ENCODE measurements around the gene EFCAB8. TPM values are rescaled to one million over a fixed set of nuclear protein-coding genes. Genes with fewer than 3 reads are reported as not detected.

The EFCAB8 gene
- total RNA-seq, 6 experiments from 2014 or later: 0.17 to 0.22 (median 0.20) TPM; not detected in 2

GRCh38 chr20:32965115-32965514 lies 106.4 kb downstream of the EFCAB8 start:
- H3K36me3 ChIP-seq: no peaks in the 10 kb centered on the region
- 78% methylated on average over 8 of the region's 8 CpGs for WGBS (ENCODE audit: insufficient coverage, low coverage, low lambda C conversion rate, missing lambda C conversion rate)
- DNase-seq (peak in 1 of 3 donors; percentile 10), ATAC-seq (no peak)
- TF ChIP-seq POLR2A (IDR thresholded peaks at IDR 0.05) (no peak), CTCF (IDR thresholded peaks at IDR 0.05) (no peak)
- H3K27ac ChIP-seq: no peak overlapping the region
- H3K27me3 ChIP-seq: no peaks in the 10 kb centered on the region
- H3K4me1 ChIP-seq: no peaks in the 10 kb centered on the region
- no peak overlapping the region for H3K4me3 ChIP-seq
- no peaks in the 10 kb centered on the region for H3K9me3 ChIP-seq
- intact Hi-C loops (cut with DNase I): no loop called here

GRCh38 chr20:32965581-32966373 lies 107.1 kb downstream of the EFCAB8 start:
- 64% methylated on average over 4 of the region's 12 CpGs for WGBS (ENCODE audit: insufficient coverage, low coverage, low lambda C conversion rate, missing lambda C conversion rate)
- intact Hi-C loops (cut with DNase I): no loop called here
- Histone ChIP-seq H3K27ac (no peak overlapping the region), H3K27me3 (no peaks in the 10 kb centered on the region), H3K4me1 (no peaks in the 10 kb centered on the region), H3K4me3 (no peak overlapping the region), H3K36me3 (no peaks in the 10 kb centered on the region), H3K9me3 (no peaks in the 10 kb centered on the region)
- ATAC-seq: no peak
- no peak for TF ChIP-seq POLR2A (IDR thresholded peaks at IDR 0.05)
- no peak for TF ChIP-seq CTCF (IDR thresholded peaks at IDR 0.05)
- DNase-seq: peak in 1 of 3 donors; percentile 39

- 84% methylated on average over 3 of the region's 4 CpGs for WGBS (ENCODE audit: insufficient coverage, low coverage, low lambda C conversion rate, missing lambda C conversion rate)
- intact Hi-C loops (cut with DNase I): no loop called here
- H3K4me1 ChIP-seq: no peaks in the 10 kb centered on the region
- H3K4me3 ChIP-seq: no peak overlapping the region
- H3K27me3 ChIP-seq: no peaks in the 10 kb centered on the region
- TF ChIP-seq CTCF (IDR thresholded peaks at IDR 0.05) (no peak), POLR2A (IDR thresholded peaks at IDR 0.05) (no peak)
- H3K27ac ChIP-seq: no peak overlapping the region
- H3K36me3 ChIP-seq: no peaks in the 10 kb centered on the region
- no peaks in the 10 kb centered on the region for H3K9me3 ChIP-seq
- ATAC-seq: no peak
- no peak for DNase-seq
Measured at GRCh38 chr20:32966382-32966781, 107.7 kb downstream of the EFCAB8 start.

GRCh38 chr20:32966881-32967781 lies 108.4 kb downstream of the EFCAB8 start:
- H3K27ac ChIP-seq: no peak overlapping the region

More at GRCh38 chr20:32966881-32967781, 108.4 kb downstream of the EFCAB8 start:
- intact Hi-C loops (cut with DNase I): no loop called here
- Histone ChIP-seq H3K4me1 (no peaks in the 10 kb centered on the region), H3K9me3 (no peaks in the 10 kb centered on the region), H3K27me3 (no peaks in the 10 kb centered on the region), H3K4me3 (no peak overlapping the region), H3K36me3 (no peaks in the 10 kb centered on the region)
- ATAC-seq: peak in 2 of 4 donors; percentile 14 to 36
- 61% methylated on average over 6 of the region's 16 CpGs for WGBS (ENCODE audit: insufficient coverage, low coverage, low lambda C conversion rate, missing lambda C conversion rate)
- TF ChIP-seq POLR2A (IDR thresholded peaks at IDR 0.05) (no peak), CTCF (IDR thresholded peaks at IDR 0.05) (no peak)
- DNase-seq: peak in 1 of 3 donors; percentile 34
